Ovary (tissue), 3 donors: ENCODE data around the gene MTHFD1L.

Experiments
- CTCF ChIP-seq, 3 donors: fragments of 450-650 bp in 2 of 3; fragments of 200-600 bp in 1 of 3; IDR thresholded peaks; one replicate each; pipeline versions ENCODE4 v1.5.1 to v1.8.0; 2016 to 2022; ENCODE audit warnings: antibody characterized with exemption in 3 of 3, mild to moderate bottlenecking in 1 of 3
- EP300 ChIP-seq: sonication (generic); formaldehyde crosslinking; IDR thresholded peaks from one replicate; pipeline ENCODE4 v1.6.1; 2017; ENCODE audit warnings: antibody characterized with exemption
- POLR2A ChIP-seq: fragments of 450-650 bp; IDR thresholded peaks from one replicate; pipeline ENCODE4 v1.6.1; 2017; ENCODE audit warnings: antibody characterized with exemption, mild to moderate bottlenecking, moderate library complexity
- donor health status: DM: no; HTN: no; CAD: no.

GRCh38 chr6:151081656-151082055 lies 216.2 kb downstream of the MTHFD1L start:
- TF ChIP-seq CTCF (IDR thresholded peaks at IDR 0.05) (no peak), POLR2A (no peak), EP300 (no peak)
